GM19468 (cell line): ENCODE data around the gene ACACA.

ENCODE experiments used
- ATAC-seq: cut with Tn5 transposase; IDR thresholded peaks from one replicate; pipeline ENCODE4 v1.9.1; 2021; ENCODE audit warnings: mild to moderate bottlenecking, moderate library complexity, moderate number of reproducible peaks; ENCODE audit not compliant: unreplicated experiment; ENCODE audit errors: extremely low read depth

ACACA gene

GRCh38 chr17:37299257-37299980 is 107.2 kb downstream of the ACACA start:
- ATAC-seq, result no peak

- ATAC-seq, result no peak
These were observed 110.7 kb downstream of the ACACA start for GRCh38 chr17:37295888-37296287.

- ATAC-seq, result no peak
These were observed 111.7 kb downstream of the ACACA start for GRCh38 chr17:37294888-37295287.

GRCh38 chr17:37293770-37294169 is 112.9 kb downstream of the ACACA start:
- no peak for ATAC-seq

- ATAC-seq, result no peak
These were observed 114.1 kb downstream of the ACACA start for GRCh38 chr17:37292429-37293139.

- ATAC-seq, result no peak
These were observed 115.3 kb downstream of the ACACA start for GRCh38 chr17:37291351-37291750.

GRCh38 chr17:37286430-37286829 is 120.2 kb downstream of the ACACA start:
- ATAC-seq, result no peak

- ATAC-seq, result no peak
These were observed 122.4 kb downstream of the ACACA start for GRCh38 chr17:37284191-37284590.

- no peak for ATAC-seq
These were observed 123.1 kb downstream of the ACACA start for GRCh38 chr17:37283414-37283961.

- no peak for ATAC-seq
These were observed 125.8 kb downstream of the ACACA start for GRCh38 chr17:37280841-37281240.

GRCh38 chr17:37278247-37278894 is 128.3 kb downstream of the ACACA start:
- ATAC-seq, result no peak

GRCh38 chr17:37276475-37276874 is 130.2 kb downstream of the ACACA start:
- no peak for ATAC-seq

GRCh38 chr17:37274461-37274860 is 132.2 kb downstream of the ACACA start:
- no peak for ATAC-seq

- ATAC-seq, result no peak
These were observed 133.1 kb downstream of the ACACA start for GRCh38 chr17:37273409-37274051.

GRCh38 chr17:37265446-37266173 is 141.0 kb downstream of the ACACA start:
- ATAC-seq, result no peak

GRCh38 chr17:37261286-37261685 is 145.3 kb downstream of the ACACA start:
- ATAC-seq, result no peak

- ATAC-seq, result no peak
These were observed 147.5 kb downstream of the ACACA start for GRCh38 chr17:37259030-37259735.

GRCh38 chr17:37256627-37257026 is 150.0 kb downstream of the ACACA start:
- no peak for ATAC-seq

GRCh38 chr17:37255432-37255831 is 151.2 kb downstream of the ACACA start:
- ATAC-seq, result no peak
